GM19324 (cell line): ENCODE measurements around the gene EIF5.

ENCODE experiments used
- ATAC-seq: cut with Tn5 transposase; IDR thresholded peaks from one replicate; pipeline ENCODE4 v1.9.1; 2021; ENCODE audit warnings: mild to moderate bottlenecking, moderate library complexity; ENCODE audit not compliant: unreplicated experiment, low FRiP score

The EIF5 gene

GRCh38 chr14:103308717-103309616 lies 25.1 kb upstream of the EIF5 start:
- no peak for ATAC-seq

GRCh38 chr14:103310576-103311095 lies 23.4 kb upstream of the EIF5 start:
- no peak for ATAC-seq

GRCh38 chr14:103311171-103311997 lies 22.7 kb upstream of the EIF5 start:
- ATAC-seq: no peak

GRCh38 chr14:103312006-103312635 lies 21.9 kb upstream of the EIF5 start:
- no peak for ATAC-seq

GRCh38 chr14:103313704-103314103 lies 20.3 kb upstream of the EIF5 start:
- ATAC-seq: no peak

- ATAC-seq: no peak
Measured at GRCh38 chr14:103314496-103315277, 19.4 kb upstream of the EIF5 start.

GRCh38 chr14:103315351-103315911 lies 18.6 kb upstream of the EIF5 start:
- ATAC-seq: no peak

- no peak for ATAC-seq
Measured at GRCh38 chr14:103315941-103316340, 18.1 kb upstream of the EIF5 start.

GRCh38 chr14:103316721-103317121 lies 17.3 kb upstream of the EIF5 start:
- ATAC-seq: no peak

GRCh38 chr14:103317251-103317650 lies 16.8 kb upstream of the EIF5 start:
- no peak for ATAC-seq

- no peak for ATAC-seq
Measured at GRCh38 chr14:103317976-103318580, 16.0 kb upstream of the EIF5 start.

GRCh38 chr14:103318750-103319419 lies 15.2 kb upstream of the EIF5 start:
- no peak for ATAC-seq

GRCh38 chr14:103319422-103319821 lies 14.6 kb upstream of the EIF5 start:
- no peak for ATAC-seq

- no peak for ATAC-seq
Measured at GRCh38 chr14:103326078-103326477, 8.0 kb upstream of the EIF5 start.

GRCh38 chr14:103328941-103329340 lies 5.1 kb upstream of the EIF5 start:
- no peak for ATAC-seq

GRCh38 chr14:103329401-103330347 lies 4.4 kb upstream of the EIF5 start:
- ATAC-seq: no peak

- ATAC-seq: no peak
Measured at GRCh38 chr14:103330536-103330935, 3.5 kb upstream of the EIF5 start.
